Activated T-cell treated with anti-CD3 and anti-CD28 coated beads for 24 hours (primary cell): ENCODE results near the gene PATZ1.
A peak's percentile ranks its signal among the peaks of the same experiment; 100 is the strongest.
"Not testable (repeated sequence)": the region's sequence is repeated elsewhere in the genome, so short reads cannot be mapped to it uniquely, and the experiment has no call there.

ENCODE experiments used
- DNase-seq: peaks from one replicate; pipeline ENCODE4 v3.0.0-alpha.2; 2020; ENCODE audit warnings: low read depth

PATZ1 gene

GRCh38 chr22:31346255-31346732 is at the start of gene PATZ1:
TSS of gene PATZ1 (minus strand) at chr22:31346346. CDS start at chr22:31345602, 744 bp downstream.
- DNase-seq: peak; percentile 66

- DNase-seq: no peak
Measured at GRCh38 chr22:31394326-31394725, 48.2 kb upstream of the PATZ1 start.

- no peak for DNase-seq
Measured at GRCh38 chr22:31393893-31394292, 47.7 kb upstream of the PATZ1 start.

GRCh38 chr22:31378651-31379050 is 32.5 kb upstream of the PATZ1 start:
- not testable (repeated sequence) for DNase-seq

GRCh38 chr22:31378123-31378522 is 32.0 kb upstream of the PATZ1 start:
- no peak for DNase-seq

- DNase-seq: no peak
Measured at GRCh38 chr22:31377612-31378011, 31.5 kb upstream of the PATZ1 start.

- DNase-seq: no peak
Measured at GRCh38 chr22:31367426-31367825, 21.3 kb upstream of the PATZ1 start.

GRCh38 chr22:31363885-31364465 is 17.8 kb upstream of the PATZ1 start:
- no peak for DNase-seq

GRCh38 chr22:31361743-31362142 is 15.6 kb upstream of the PATZ1 start:
- no peak for DNase-seq

- no peak for DNase-seq
Measured at GRCh38 chr22:31360029-31360428, 13.9 kb upstream of the PATZ1 start.

GRCh38 chr22:31354515-31354914 is 8.4 kb upstream of the PATZ1 start:
- DNase-seq: no peak

- no peak for DNase-seq
Measured at GRCh38 chr22:31350410-31350863, 4.3 kb upstream of the PATZ1 start.

- no peak for DNase-seq
Measured at GRCh38 chr22:31349960-31350359, 3.8 kb upstream of the PATZ1 start.

- DNase-seq: no peak
Measured at GRCh38 chr22:31348766-31349165, 2.6 kb upstream of the PATZ1 start.

GRCh38 chr22:31348009-31348337 is 1.8 kb upstream of the PATZ1 start:
- not testable (repeated sequence) for DNase-seq

- peak; percentile 69 for DNase-seq
Measured at GRCh38 chr22:31347251-31348008, 1.3 kb upstream of the PATZ1 start.

GRCh38 chr22:31346733-31347250 is 646 bp upstream of the PATZ1 start:
- DNase-seq: peak; percentile 49

GRCh38 chr22:31345331-31346254 is 553 bp downstream of the PATZ1 start:
- DNase-seq: peak; percentile 84

GRCh38 chr22:31344578-31345330 is 1.4 kb downstream of the PATZ1 start:
- peak; percentile 4 for DNase-seq

GRCh38 chr22:31344256-31344577 is 1.9 kb downstream of the PATZ1 start:
- DNase-seq: no peak
